H9 (cell line): ENCODE data around the gene ZNRF1. TPM values are rescaled to one million over a fixed set of nuclear protein-coding genes. Genes with fewer than 3 reads are reported as not detected.

Experiments used
- DNase-seq: peaks from one replicate; pipeline ENCODE4 v3.0.0-alpha.2; 2017
- H2AFZ ChIP-seq: one replicate; pipeline ENCODE4 v1.6.1; 2013; ENCODE audit warnings: mild to moderate bottlenecking, low read length, control low read depth, moderate library complexity
- H2AK5ac ChIP-seq: 2 replicates; pipeline ENCODE4 v1.6.1; 2013; ENCODE audit warnings: low read length, control low read depth, mixed read lengths; ENCODE audit not compliant: insufficient read length
- H2BK120ac ChIP-seq: one replicate; pipeline ENCODE4 v1.6.1; 2013; ENCODE audit warnings: low read depth, mild to moderate bottlenecking, low read length, control low read depth, inconsistent platforms; ENCODE audit not compliant: poor library complexity, severe bottlenecking
- H2BK12ac ChIP-seq: 2 replicates; pipeline ENCODE4 v1.6.1; 2013; ENCODE audit warnings: low read length, control low read depth, mixed read lengths, low read depth; ENCODE audit not compliant: insufficient read length
- H2BK15ac ChIP-seq: 2 replicates; pipeline ENCODE4 v1.6.1; 2013; ENCODE audit warnings: low read depth, low read length, control low read depth
- H2BK20ac ChIP-seq: one replicate; pipeline ENCODE4 v1.6.1; 2013; ENCODE audit warnings: low read depth, mild to moderate bottlenecking, low read length, control low read depth, inconsistent platforms; ENCODE audit not compliant: poor library complexity, severe bottlenecking
- H2BK5ac ChIP-seq: 2 replicates; pipeline ENCODE4 v1.6.1; 2013; ENCODE audit warnings: low read length, control low read depth, mixed read lengths; ENCODE audit not compliant: insufficient read length
- H3K14ac ChIP-seq: 2 replicates; pipeline ENCODE4 v1.6.1; 2013; ENCODE audit warnings: low read length, control low read depth; ENCODE audit not compliant: insufficient read depth
- H3K18ac ChIP-seq: 2 replicates; pipeline ENCODE4 v1.6.1; 2013; ENCODE audit warnings: low read depth, mild to moderate bottlenecking, mixed read lengths, low read length, control low read depth; ENCODE audit not compliant: insufficient read length
- H3K23ac ChIP-seq: 2 replicates; pipeline ENCODE4 v1.6.1; 2013; ENCODE audit warnings: low read length, control low read depth, mixed read lengths, low read depth; ENCODE audit not compliant: insufficient read length
- H3K23me2 ChIP-seq: 2 replicates; pipeline ENCODE4 v1.6.1; 2013; ENCODE audit warnings: low read depth, mild to moderate bottlenecking, mixed read lengths, low read length, control low read depth; ENCODE audit not compliant: insufficient read length, poor library complexity, severe bottlenecking
- H3K27ac ChIP-seq: 2 replicates; pipeline ENCODE4 v1.5.1; 2013; ENCODE audit warnings: low read length, control low read depth, mixed read lengths, low read depth; ENCODE audit not compliant: insufficient read length
- H3K27me3 ChIP-seq: 2 replicates; pipeline ENCODE4 v1.6.1; 2013; ENCODE audit warnings: low read length, control low read depth, inconsistent platforms; ENCODE audit not compliant: insufficient read depth
- H3K4ac ChIP-seq: 2 replicates; pipeline ENCODE4 v1.6.1; 2013; ENCODE audit warnings: low read depth, mild to moderate bottlenecking, control low read depth, inconsistent platforms, low read length, moderate library complexity
- H3K4me1 ChIP-seq: 2 replicates; pipeline ENCODE4 v1.6.1; 2013; ENCODE audit warnings: low read length, control low read depth, inconsistent platforms; ENCODE audit not compliant: insufficient read depth
- H3K4me2 ChIP-seq: 2 replicates; pipeline ENCODE4 v1.6.1; 2013; ENCODE audit warnings: low read length, control low read depth, mixed read lengths; ENCODE audit not compliant: insufficient read length, insufficient read depth
- H3K56ac ChIP-seq: 2 replicates; pipeline ENCODE4 v1.6.1; 2013; ENCODE audit warnings: low read depth, mild to moderate bottlenecking, mixed read lengths, low read length, control low read depth; ENCODE audit not compliant: insufficient read length
- H3K79me1 ChIP-seq: 2 replicates; pipeline ENCODE4 v1.6.1; 2013; ENCODE audit warnings: low read depth, mild to moderate bottlenecking, moderate library complexity, low read length, control low read depth, inconsistent platforms; ENCODE audit not compliant: insufficient read depth, poor library complexity, severe bottlenecking
- H3K79me2 ChIP-seq: 2 replicates; pipeline ENCODE4 v1.6.1; 2013; ENCODE audit warnings: low read length, control low read depth, inconsistent platforms; ENCODE audit not compliant: insufficient read depth
- H3K9ac ChIP-seq: 2 replicates; pipeline ENCODE4 v1.6.1; 2013; ENCODE audit warnings: low read length, control low read depth, mixed read lengths; ENCODE audit not compliant: insufficient read length; ENCODE audit errors: extremely low read depth
- H3K9me3 ChIP-seq: one replicate; pipeline ENCODE4 v1.6.1; 2013; ENCODE audit warnings: low read depth, low read length, inconsistent platforms; ENCODE audit not compliant: control insufficient read depth
- H3T11ph ChIP-seq: one replicate; pipeline ENCODE4 v1.6.1; 2013; ENCODE audit warnings: mild to moderate bottlenecking, low read length, control low read depth, inconsistent platforms
- H4K20me1 ChIP-seq: one replicate; pipeline ENCODE4 v1.6.1; 2013; ENCODE audit not compliant: control insufficient read depth, insufficient read length, insufficient read depth
- H4K5ac ChIP-seq: 2 replicates; pipeline ENCODE4 v1.6.1; 2013; ENCODE audit warnings: low read depth, mild to moderate bottlenecking, mixed read lengths, low read length, control low read depth; ENCODE audit not compliant: insufficient read length
- H4K8ac ChIP-seq: replicated peaks from 2 replicates; pipeline ENCODE4 v1.6.1; 2013; ENCODE audit warnings: low read length, control low read depth, mixed read lengths, low read depth; ENCODE audit not compliant: insufficient read length
- H4K91ac ChIP-seq: 2 replicates; pipeline ENCODE4 v1.6.1; 2013; ENCODE audit warnings: low read depth, mild to moderate bottlenecking, moderate library complexity, mixed read lengths, low read length, control low read depth; ENCODE audit not compliant: insufficient read length
- H3K27ac Mint-ChIP-seq, 3 experiments: 2 replicates in 2 of 3; 3 replicates in 1 of 3; pipeline ENCODE4 v1.8.0; 2020 to 2021; ENCODE audit warnings: mixed read lengths in 3 of 3, mild to moderate bottlenecking in 1 of 3, moderate library complexity in 1 of 3
- H3K27me3 Mint-ChIP-seq: 2 replicates; pipeline ENCODE4 v1.8.0; 2021; ENCODE audit warnings: low read depth, mild to moderate bottlenecking, moderate library complexity, mixed read lengths
- H3K36me3 Mint-ChIP-seq, 3 experiments: 2 replicates in 2 of 3; 3 replicates in 1 of 3; pipeline ENCODE4 v1.8.0; 2020 to 2021; ENCODE audit warnings: low read depth in 3 of 3, mixed read lengths in 3 of 3; ENCODE audit not compliant: insufficient read depth in 1 of 3
- H3K4me1 Mint-ChIP-seq, 2 experiments: 2 replicates each; pipeline ENCODE4 v1.8.0; 2020; ENCODE audit warnings: mixed read lengths in 2 of 2
- H3K4me3 Mint-ChIP-seq, 2 experiments: 2 replicates in 1 of 2; 3 replicates in 1 of 2; pipeline ENCODE4 v1.8.0; 2020 to 2021; ENCODE audit warnings: mild to moderate bottlenecking in 2 of 2, mixed read lengths in 2 of 2, moderate library complexity in 1 of 2
- H3K9me3 Mint-ChIP-seq, 2 experiments: 2 replicates in 1 of 2; 3 replicates in 1 of 2; pipeline ENCODE4 v1.8.0; 2020; ENCODE audit warnings: mild to moderate bottlenecking in 2 of 2, mixed read lengths in 2 of 2, moderate library complexity in 1 of 2
- CTCF ChIP-seq: fragments of 200-600 bp; sonication (generic); conservative IDR thresholded peaks from 3 replicates; pipeline ENCODE4 v1.8.0; 2021; ENCODE audit warnings: antibody characterized with exemption, mild to moderate bottlenecking
- WGBS: extraction: QIAGEN DNeasy Blood & Tissue Kit; methylation state at CpG from one replicate; pipeline ENCODE4 v1.1.7; 2013; ENCODE audit warnings: missing lambda C conversion rate, low lambda C conversion rate, mixed read lengths; ENCODE audit not compliant: insufficient read length; ENCODE audit errors: extremely low coverage; 5-methylcytosine and 5-hydroxymethylcytosine counted together
- total RNA-seq: library from RNA; stranded (reverse); gene quantifications from 2 replicates; pipeline ENCODE4 v1.2.1, GENCODE V29; 2021

ZNRF1 gene
- total RNA-seq, 1 experiment from 2014 or later, result 49.6 TPM

GRCh38 chr16:75048530-75048929 is 49.7 kb downstream of the ZNRF1 start:
- no peak overlapping the region for H3K4me2 ChIP-seq
- H3K27me3 ChIP-seq, result no peaks in the 10 kb centered on the region
- no peaks in the 10 kb centered on the region for H3K27me3 Mint-ChIP-seq

More at GRCh38 chr16:75048530-75048929, 49.7 kb downstream of the ZNRF1 start:
- H2BK20ac ChIP-seq, result no peak overlapping the region
- Mint-ChIP-seq H3K36me3 (peaks cover 0 to 10% (median 5%) of the 10 kb centered on the region in 3 experiments; a peak in 3 of 7 replicates), H3K27ac (peak overlapping the region in 1 of 3 experiments; percentile 36; a peak in 1 of 7 replicates), H3K9me3 (peaks cover 0 to 2% of the 10 kb centered on the region in 2 experiments; a peak in 1 of 5 replicates), H3K4me1 (peaks cover 15 to 23% of the 10 kb centered on the region in 2 experiments), H3K4me3 (no peak overlapping the region)
- no peak for TF ChIP-seq CTCF
- DNase-seq, result no peak
- no peak overlapping the region for H3K56ac ChIP-seq
- WGBS, result no CpG with 5 or more reads among the region's 8 CpGs
- H2AFZ ChIP-seq, result no peak overlapping the region
- no peaks in the 10 kb centered on the region; the same call in 1 of the 2 replicates for H3K4me1 ChIP-seq
- H2BK12ac ChIP-seq, result no peak overlapping the region
- H3K18ac ChIP-seq, result no peak overlapping the region
- H3K9ac ChIP-seq, result no peak overlapping the region
- no peak overlapping the region for H4K8ac ChIP-seq
- H3T11ph ChIP-seq, result no peak overlapping the region
- peaks cover 16% of the 10 kb centered on the region for H3K79me1 ChIP-seq
- no peaks in the 10 kb centered on the region for H3K23me2 ChIP-seq
- no peak overlapping the region for H3K14ac ChIP-seq
- no peak overlapping the region for H2AK5ac ChIP-seq
- no peaks in the 10 kb centered on the region for H3K9me3 ChIP-seq
- H3K27ac ChIP-seq, result no peak overlapping the region
- no peak overlapping the region for H3K4ac ChIP-seq
- H3K79me2 ChIP-seq, result peaks cover 8% of the 10 kb centered on the region; the same call in 1 of the 2 replicates
- no peak overlapping the region for H4K5ac ChIP-seq
- no peak overlapping the region for H4K91ac ChIP-seq
- no peaks in the 10 kb centered on the region for H4K20me1 ChIP-seq
- no peak overlapping the region for H2BK15ac ChIP-seq
- H3K23ac ChIP-seq, result no peak overlapping the region
- H2BK5ac ChIP-seq, result no peak overlapping the region
- H2BK120ac ChIP-seq, result no peak overlapping the region
